GM18526 (cell line): Measurements from ENCODE around the gene RBM20.

ENCODE experiments used
- POLR2A ChIP-seq: IDR thresholded peaks from 3 replicates; pipeline ENCODE4 v1.6.1; 2011; ENCODE audit not compliant: insufficient read length; ENCODE audit errors: extremely low read depth

RBM20 gene

GRCh38 chr10:110618230-110618610, 25.9 kb upstream of the RBM20 start:
- no peak for TF ChIP-seq POLR2A

- no peak for TF ChIP-seq POLR2A
These were observed 24.4 kb upstream of the RBM20 start for GRCh38 chr10:110619514-110620397.

GRCh38 chr10:110620398-110620719, 23.8 kb upstream of the RBM20 start:
- no peak for TF ChIP-seq POLR2A

GRCh38 chr10:110625356-110625894, 18.7 kb upstream of the RBM20 start:
- TF ChIP-seq POLR2A: no peak

- no peak for TF ChIP-seq POLR2A
These were observed 17.9 kb upstream of the RBM20 start for GRCh38 chr10:110625951-110626855.

GRCh38 chr10:110628161-110628560, 16.0 kb upstream of the RBM20 start:
- no peak for TF ChIP-seq POLR2A

GRCh38 chr10:110629680-110630191, 14.4 kb upstream of the RBM20 start:
- TF ChIP-seq POLR2A: no peak

GRCh38 chr10:110631934-110632333, 12.2 kb upstream of the RBM20 start:
- TF ChIP-seq POLR2A: no peak

- TF ChIP-seq POLR2A: no peak
These were observed 11.4 kb upstream of the RBM20 start for GRCh38 chr10:110632591-110633215.

- TF ChIP-seq POLR2A: no peak
These were observed 9.5 kb upstream of the RBM20 start for GRCh38 chr10:110634527-110635209.

GRCh38 chr10:110636572-110636931, 7.6 kb upstream of the RBM20 start:
- TF ChIP-seq POLR2A: no peak

- TF ChIP-seq POLR2A: no peak
These were observed 7.1 kb upstream of the RBM20 start for GRCh38 chr10:110636932-110637557.

GRCh38 chr10:110637558-110638053, 6.5 kb upstream of the RBM20 start:
- TF ChIP-seq POLR2A: no peak

- no peak for TF ChIP-seq POLR2A
These were observed 5.8 kb upstream of the RBM20 start for GRCh38 chr10:110638319-110638718.

- TF ChIP-seq POLR2A: no peak
These were observed 2.9 kb upstream of the RBM20 start for GRCh38 chr10:110641256-110641655.
